Naive B cell (primary cell): ENCODE data around the gene DOCK8. TPM values are rescaled to one million over a fixed set of nuclear protein-coding genes. Genes with fewer than 3 reads are reported as not detected.

Experiments used
- ATAC-seq, 2 donors: fragments of 150-1000 bp; cut with Tn5 transposase; 2 replicates each; pipeline ENCODE4 v1.10.0; 2021; ENCODE audit warnings: low read depth in 2 of 2, mild to moderate bottlenecking in 2 of 2, moderate library complexity in 2 of 2
- DNase-seq: peaks from one replicate; pipeline ENCODE4 v3.0.0; 2022
- H3K27ac Mint-ChIP-seq, 6 donors: one replicate each; pipeline ENCODE4 v1.8.0; 2020 to 2022; ENCODE audit warnings: mild to moderate bottlenecking in 6 of 6, mixed read lengths in 6 of 6, moderate library complexity in 5 of 6, inconsistent platforms in 2 of 6
- H3K27me3 Mint-ChIP-seq, 3 donors: one replicate each; pipeline ENCODE4 v1.8.0; 2021 to 2022; ENCODE audit warnings: mixed read lengths in 3 of 3, mild to moderate bottlenecking in 1 of 3
- H3K36me3 Mint-ChIP-seq, 2 donors: one replicate each; pipeline ENCODE4 v1.8.0; 2020 to 2022; ENCODE audit warnings: mixed read lengths in 2 of 2, inconsistent platforms in 1 of 2, mild to moderate bottlenecking in 1 of 2
- H3K4me1 Mint-ChIP-seq, 3 donors: one replicate each; pipeline ENCODE4 v1.8.0; 2020 to 2022; ENCODE audit warnings: mixed read lengths in 3 of 3, inconsistent platforms in 1 of 3, mild to moderate bottlenecking in 1 of 3, moderate library complexity in 1 of 3
- H3K4me3 Mint-ChIP-seq, 8 donors: one replicate each; pipeline ENCODE4 v1.8.0; 2020 to 2022; ENCODE audit warnings: mild to moderate bottlenecking in 8 of 8, mixed read lengths in 8 of 8, moderate library complexity in 8 of 8, inconsistent platforms in 2 of 8
- H3K9me3 Mint-ChIP-seq, 7 donors: one replicate each; pipeline ENCODE4 v1.8.0; 2020 to 2022; ENCODE audit warnings: mixed read lengths in 7 of 7, mild to moderate bottlenecking in 5 of 7, inconsistent platforms in 2 of 7, moderate library complexity in 1 of 7
- polyA plus RNA-seq, 6 donors: library from polyadenylated mRNA; unstranded; fragments of 300-500 nt; fragmentation: Illumina TruSeq; gene quantifications; one replicate each; pipeline ENCODE4 v1.2.3, GENCODE V29; 2021; ENCODE audit warnings: low read depth in 6 of 6

The DOCK8 gene
- polyA plus RNA-seq, 6 donors from 2014 or later = 15.3 to 109 (median 76.5) TPM

DNA sequence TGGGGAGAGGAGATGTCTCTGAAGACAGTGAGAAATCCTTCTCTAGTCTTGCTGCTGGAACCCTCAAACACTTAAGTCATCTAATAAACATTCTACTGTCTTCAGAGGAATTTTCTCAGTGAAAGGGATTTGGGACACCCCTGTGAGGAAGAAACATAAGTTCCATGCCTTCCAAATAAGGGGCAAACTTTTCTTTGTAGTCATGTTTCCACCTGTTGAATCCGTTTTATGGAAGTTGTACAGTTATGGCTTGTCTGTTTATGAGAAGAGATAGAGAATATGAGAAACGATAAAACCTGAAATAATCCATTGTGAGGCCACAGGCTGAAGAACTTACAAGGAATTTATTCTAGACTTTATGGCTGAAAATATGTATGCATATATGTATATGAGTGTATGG lies 49.6 kb downstream of the DOCK8 start:
- DNase-seq (no peak), ATAC-seq (no peak)
- H3K27me3 Mint-ChIP-seq = no peaks in the 10 kb centered on the region
- peaks cover 0 to under 1% (median 0%) of the 10 kb centered on the region in 7 donors for H3K9me3 Mint-ChIP-seq
- no peak overlapping the region for H3K27ac Mint-ChIP-seq
- no peak overlapping the region for H3K4me3 Mint-ChIP-seq
- peaks cover 0 to 8% of the 10 kb centered on the region in 2 donors for H3K36me3 Mint-ChIP-seq
- H3K4me1 Mint-ChIP-seq = peaks cover 5 to 10% (median 7%) of the 10 kb centered on the region in 3 donors

DNA sequence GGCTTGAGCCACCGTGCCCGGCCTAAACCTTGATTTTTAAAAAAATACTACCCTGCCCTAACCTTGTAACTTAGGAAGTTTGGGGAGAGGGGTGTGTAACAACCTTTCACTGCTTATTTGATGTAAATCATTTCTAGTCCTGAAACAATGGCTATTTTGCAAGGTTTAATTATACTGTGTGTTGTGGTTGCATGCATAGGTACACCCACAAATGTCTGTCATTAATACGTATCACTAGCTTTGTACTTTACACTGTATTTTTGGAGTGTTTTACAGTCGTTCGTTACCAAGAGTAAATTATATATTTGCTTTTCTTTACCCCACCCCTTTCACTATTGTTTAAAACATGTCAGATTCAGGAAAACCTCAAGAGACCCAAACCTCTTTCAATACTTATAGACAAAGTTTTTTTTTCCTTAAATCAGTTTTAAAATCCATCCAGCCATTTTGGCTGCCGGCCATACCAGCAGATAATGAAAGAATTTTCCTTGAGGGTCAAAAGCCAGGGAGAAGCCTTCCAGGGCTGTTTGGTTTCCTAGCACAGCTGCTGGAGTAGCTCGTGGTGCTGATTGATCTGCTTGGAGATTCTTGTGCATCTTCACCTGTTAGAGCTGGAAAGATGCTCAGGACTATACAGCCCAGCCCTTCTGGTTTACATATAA lies 50.7 kb downstream of the DOCK8 start:
- Mint-ChIP-seq H3K36me3 (peaks cover 0 to 8% of the 10 kb centered on the region in 2 donors), H3K4me3 (no peak overlapping the region), H3K4me1 (peaks cover 8 to 12% (median 10%) of the 10 kb centered on the region in 3 donors), H3K9me3 (peaks cover 0 to 2% (median 0%) of the 10 kb centered on the region in 7 donors), H3K27ac (no peak overlapping the region), H3K27me3 (no peaks in the 10 kb centered on the region)
- DNase-seq (no peak), ATAC-seq (no peak)

DNA sequence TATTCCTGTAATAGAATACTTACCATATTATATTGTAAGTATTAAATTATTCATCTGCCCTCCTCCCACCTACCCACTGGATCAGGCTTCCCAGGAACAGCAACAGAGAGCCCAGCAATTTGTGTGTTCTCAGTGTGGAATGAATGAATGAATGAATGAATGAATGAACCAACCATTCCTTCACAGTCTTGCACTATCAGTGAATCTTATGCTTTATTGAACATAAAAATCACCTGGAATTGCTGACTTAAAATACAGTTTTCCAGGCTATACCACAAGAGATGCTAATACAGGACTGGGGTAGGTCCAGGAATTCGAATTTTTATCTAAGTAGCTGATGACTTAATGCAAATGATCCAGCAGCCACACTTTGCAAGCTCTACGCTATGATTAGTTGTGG lies 51.6 kb downstream of the DOCK8 start:
- Mint-ChIP-seq H3K4me1 (peaks cover 10 to 13% (median 12%) of the 10 kb centered on the region in 3 donors), H3K4me3 (no peak overlapping the region), H3K36me3 (peaks cover 0 to 8% of the 10 kb centered on the region in 2 donors), H3K27ac (no peak overlapping the region), H3K27me3 (no peaks in the 10 kb centered on the region), H3K9me3 (peaks cover 0 to 2% (median 0%) of the 10 kb centered on the region in 7 donors)
- DNase-seq (no peak), ATAC-seq (no peak)

DNA sequence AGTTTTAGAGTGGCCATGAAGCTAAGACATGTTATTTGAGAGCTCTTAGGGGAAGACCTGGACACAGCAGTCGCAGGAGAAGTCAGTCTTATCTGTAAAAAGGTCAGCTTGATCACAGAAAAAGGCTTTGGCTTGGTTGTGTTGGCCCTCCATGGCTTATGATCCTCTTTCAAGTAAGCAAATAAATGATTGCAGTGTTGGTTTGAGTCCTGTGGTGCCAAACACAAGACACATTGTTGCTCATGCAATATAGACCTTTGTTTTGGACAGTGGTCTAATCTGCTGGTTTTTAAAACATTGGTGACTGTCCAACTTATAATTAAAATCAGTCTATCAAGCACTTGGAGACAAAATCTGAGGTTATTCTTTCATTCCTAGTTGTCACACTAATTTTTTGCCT lies 54.0 kb downstream of the DOCK8 start:
- no peak overlapping the region for H3K4me3 Mint-ChIP-seq
- DNase-seq (no peak), ATAC-seq (no peak)
- peaks cover 0 to 2% (median 0%) of the 10 kb centered on the region in 7 donors for H3K9me3 Mint-ChIP-seq
- H3K27me3 Mint-ChIP-seq = no peaks in the 10 kb centered on the region
- peak overlapping the region in 1 of 6 donors; percentile 41 for H3K27ac Mint-ChIP-seq
- peaks cover 23 to 34% (median 26%) of the 10 kb centered on the region in 3 donors for H3K4me1 Mint-ChIP-seq
- peaks cover 0 to 7% of the 10 kb centered on the region in 2 donors for H3K36me3 Mint-ChIP-seq

DNA sequence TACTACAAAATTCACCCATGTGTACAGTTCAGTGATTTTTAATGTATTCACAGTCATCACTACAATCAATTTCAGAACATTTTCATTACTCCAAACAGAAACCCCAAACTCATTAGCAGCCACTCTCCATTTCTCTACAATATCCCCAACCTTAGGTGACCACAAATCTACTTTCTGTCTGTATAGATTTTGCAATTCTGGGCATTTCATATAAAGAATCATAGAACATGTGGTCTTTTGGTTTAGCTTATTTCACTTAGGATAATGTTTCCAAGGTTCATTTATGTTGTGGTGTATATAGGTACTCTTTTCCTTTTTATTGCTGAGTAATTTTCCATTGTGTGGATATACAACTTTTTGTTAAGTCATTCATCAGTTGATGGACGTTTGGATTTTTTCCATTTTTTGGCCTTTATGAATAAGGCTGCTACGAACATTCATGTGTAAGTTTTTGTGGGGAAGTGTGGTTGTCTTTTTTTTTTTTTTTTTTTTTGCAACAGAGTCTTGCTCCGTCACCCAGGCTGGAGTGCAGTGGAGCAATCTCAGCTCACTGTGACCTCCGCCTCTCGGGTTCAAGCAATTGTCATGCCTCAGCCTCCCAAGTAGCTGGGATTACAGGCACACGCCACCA lies 54.5 kb downstream of the DOCK8 start:
- no peak overlapping the region for H3K4me3 Mint-ChIP-seq
- ATAC-seq = no peak

DNA sequence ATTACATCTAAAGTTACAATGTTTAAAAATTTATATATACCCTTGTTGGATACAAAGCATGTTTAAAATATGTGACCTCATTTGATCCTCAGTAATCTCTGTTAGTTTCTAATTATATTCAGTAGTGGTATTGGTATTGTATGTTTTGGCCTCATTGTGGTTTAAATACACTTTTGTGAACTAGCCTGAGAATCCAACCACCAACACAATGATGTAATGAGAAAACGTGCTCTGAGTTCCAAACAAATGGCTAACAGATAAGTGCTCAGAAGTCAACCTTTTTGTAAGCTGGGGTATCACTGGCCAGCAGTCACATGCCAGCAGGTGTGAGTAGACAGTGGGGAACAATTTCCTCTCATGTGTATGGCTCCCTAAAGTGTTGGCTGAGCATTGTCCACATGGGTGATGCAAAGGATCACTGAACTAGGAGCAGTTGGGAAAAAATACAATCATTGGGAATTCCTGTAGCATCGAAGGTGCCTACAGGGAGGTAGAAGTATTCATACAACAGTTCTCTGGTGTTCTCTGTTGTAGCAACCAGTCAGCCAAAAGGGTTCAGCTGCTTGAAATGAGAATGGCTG lies 56.1 kb downstream of the DOCK8 start:
- DNase-seq (no peak), ATAC-seq (no peak)
- H3K27ac Mint-ChIP-seq = peak overlapping the region in 1 of 6 donors; percentile 42
- no peaks in the 10 kb centered on the region for H3K27me3 Mint-ChIP-seq
- no peak overlapping the region for H3K4me3 Mint-ChIP-seq
- peaks cover 0 to 2% (median 0%) of the 10 kb centered on the region in 7 donors for H3K9me3 Mint-ChIP-seq
- H3K4me1 Mint-ChIP-seq = peaks cover 35 to 51% (median 42%) of the 10 kb centered on the region in 3 donors
- peaks cover 5 to 8% of the 10 kb centered on the region in 2 donors for H3K36me3 Mint-ChIP-seq

More for the DNA sequence above, 54.5 kb downstream of the DOCK8 start:
- Mint-ChIP-seq H3K9me3 (peaks cover 0 to 2% (median 0%) of the 10 kb centered on the region in 7 donors), H3K27ac (peak overlapping the region in 1 of 6 donors; percentile 41), H3K36me3 (peaks cover 0 to 1% of the 10 kb centered on the region in 2 donors), H3K4me1 (peaks cover 26 to 39% (median 29%) of the 10 kb centered on the region in 3 donors), H3K27me3 (no peaks in the 10 kb centered on the region)
- DNase-seq = no peak

DNA sequence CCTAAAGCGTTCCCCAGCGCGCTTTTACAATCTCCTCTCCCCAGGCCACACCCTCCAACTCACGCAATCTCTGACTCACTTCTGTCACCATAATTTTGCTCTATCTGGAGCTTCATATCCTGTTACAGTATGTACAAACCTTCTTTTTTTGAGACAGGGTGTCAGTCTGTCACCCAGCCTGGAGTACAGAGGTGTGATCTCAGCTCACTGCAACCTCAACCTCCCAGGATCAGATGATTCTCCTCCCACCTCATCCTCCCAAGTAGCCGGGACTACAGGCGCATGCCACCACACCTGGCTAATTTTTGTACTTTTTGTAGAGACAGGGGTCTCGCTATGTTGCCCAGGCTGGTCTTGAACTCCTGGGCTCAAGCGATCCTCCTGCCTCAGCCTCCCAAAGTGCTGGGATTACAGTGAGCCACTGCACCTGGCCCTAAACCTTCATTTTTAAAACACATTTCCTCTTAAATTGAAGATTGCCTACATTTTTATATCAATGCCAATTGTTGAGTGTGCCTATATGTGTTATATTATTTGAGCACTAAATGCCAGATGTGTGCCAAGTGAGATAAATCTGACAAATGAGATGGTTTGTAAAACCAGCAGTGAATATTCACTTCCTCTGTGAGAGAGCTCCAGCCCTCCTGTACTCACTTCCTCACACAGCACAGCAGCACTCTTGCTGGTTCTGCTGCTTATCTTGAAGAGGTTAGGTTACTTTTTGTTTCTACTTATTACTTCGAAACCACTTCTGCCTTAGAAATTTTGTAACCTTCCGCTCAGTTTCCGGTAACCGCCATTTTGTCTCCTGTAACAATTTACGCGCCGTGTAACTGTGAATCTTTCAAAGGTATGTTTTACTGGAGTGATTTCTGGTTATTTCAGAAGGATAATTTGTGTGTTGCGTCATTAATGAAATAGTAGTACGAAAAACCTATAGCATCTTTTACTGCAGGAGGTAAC lies 57.9 kb downstream of the DOCK8 start:
- H3K27ac Mint-ChIP-seq = peak overlapping the region in 5 of 6 donors; percentile 94 to 98 (median 96)
- ATAC-seq (peak; percentile 95 to 96), DNase-seq (peak; percentile 83)
- peaks cover 35 to 47% (median 46%) of the 10 kb centered on the region in 3 donors for H3K4me1 Mint-ChIP-seq
- peak overlapping the region; percentile 87 to 97 (median 92) for H3K4me3 Mint-ChIP-seq
- H3K36me3 Mint-ChIP-seq = peaks cover 8 to 10% of the 10 kb centered on the region in 2 donors
- H3K27me3 Mint-ChIP-seq = no peaks in the 10 kb centered on the region
- peaks cover 0 to 2% (median 0%) of the 10 kb centered on the region in 7 donors for H3K9me3 Mint-ChIP-seq

DNA sequence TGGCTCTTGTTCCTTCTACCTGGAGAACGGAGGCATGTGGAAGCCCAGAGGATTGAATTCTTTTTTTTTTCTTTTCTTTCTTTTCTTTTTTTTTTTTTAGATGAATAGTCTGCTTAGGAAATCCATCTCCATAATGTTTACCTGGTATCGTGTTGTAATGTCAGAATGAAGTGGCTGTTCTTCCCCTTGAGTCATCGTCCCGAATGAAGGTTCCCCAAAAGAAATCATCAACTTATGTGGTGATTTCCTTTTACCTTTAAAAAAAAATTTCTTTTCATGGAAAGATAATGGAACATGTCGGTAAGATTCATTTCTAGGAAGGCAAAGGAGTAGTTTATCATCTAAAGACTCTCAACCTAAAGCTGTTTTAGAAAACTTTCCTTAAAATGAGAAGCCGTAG lies 59.7 kb downstream of the DOCK8 start:
- Mint-ChIP-seq H3K4me3 (peak overlapping the region; percentile 83 to 97 (median 92)), H3K4me1 (peaks cover 26 to 46% (median 41%) of the 10 kb centered on the region in 3 donors), H3K27ac (peak overlapping the region in 5 of 6 donors; percentile 92 to 96 (median 95)), H3K36me3 (peaks cover 8 to 10% of the 10 kb centered on the region in 2 donors), H3K9me3 (no peaks in the 10 kb centered on the region), H3K27me3 (no peaks in the 10 kb centered on the region)
- DNase-seq (no peak), ATAC-seq (no peak)

DNA sequence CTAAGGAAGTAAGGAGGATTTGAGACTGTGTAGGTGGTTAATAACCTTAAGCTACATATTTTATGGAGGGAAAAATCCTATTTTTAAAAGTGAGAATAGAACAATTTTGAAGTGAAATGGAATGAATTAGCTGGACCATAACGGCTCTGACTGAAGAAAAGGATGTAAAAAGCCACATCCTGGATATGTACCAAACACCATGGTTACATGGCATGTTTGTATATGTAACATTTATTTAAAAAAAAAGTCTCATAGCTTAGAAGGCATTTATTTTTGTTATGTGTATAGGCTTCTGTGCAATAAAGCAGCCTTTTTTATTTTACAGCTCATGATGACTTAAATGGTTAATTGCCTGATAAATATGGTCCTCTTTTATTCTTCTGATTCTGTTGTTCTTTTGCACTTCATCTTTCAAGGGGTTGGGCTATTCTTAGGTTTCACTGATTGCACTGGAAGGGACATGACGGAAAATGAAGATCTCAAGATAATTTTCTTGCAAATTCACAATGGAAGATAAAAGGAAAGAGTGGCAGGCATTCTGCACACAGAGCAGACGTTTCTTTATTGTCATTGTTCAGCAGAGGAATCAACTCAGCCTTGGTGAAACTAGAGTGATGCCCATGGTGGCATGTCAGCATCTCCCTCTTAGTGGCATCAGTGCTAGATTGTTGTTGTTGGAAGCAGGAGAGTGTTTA lies 63.1 kb downstream of the DOCK8 start:
- H3K4me1 Mint-ChIP-seq = peaks cover 28 to 44% (median 42%) of the 10 kb centered on the region in 3 donors
- no peaks in the 10 kb centered on the region for H3K9me3 Mint-ChIP-seq
- ATAC-seq (peak; percentile 59 to 64), DNase-seq (peak; percentile 62)
- H3K27me3 Mint-ChIP-seq = no peaks in the 10 kb centered on the region
- peaks cover 8 to 10% of the 10 kb centered on the region in 2 donors for H3K36me3 Mint-ChIP-seq
- no peak overlapping the region for H3K27ac Mint-ChIP-seq
- no peak overlapping the region for H3K4me3 Mint-ChIP-seq

DNA sequence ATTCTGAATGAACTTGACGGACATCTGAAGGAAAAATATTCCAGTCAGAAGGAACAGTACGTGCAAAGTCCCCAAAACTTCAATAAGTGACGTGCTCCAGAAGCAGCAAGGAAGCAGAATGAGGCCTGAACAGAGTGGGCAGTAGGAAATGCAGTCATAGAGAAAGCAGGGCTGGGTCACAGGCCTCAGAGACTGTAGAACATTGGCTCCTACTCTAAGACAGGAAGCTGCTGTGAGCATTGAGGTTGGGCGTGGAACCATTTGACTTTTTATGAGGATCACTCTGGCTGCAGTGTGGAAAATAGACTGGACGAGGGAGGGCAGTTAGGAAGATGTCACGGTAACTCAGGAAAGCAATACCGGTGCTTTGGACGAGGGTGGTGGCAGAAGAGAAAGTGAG lies 64.0 kb downstream of the DOCK8 start:
- Mint-ChIP-seq H3K27me3 (no peaks in the 10 kb centered on the region), H3K9me3 (no peaks in the 10 kb centered on the region), H3K27ac (no peak overlapping the region), H3K4me3 (no peak overlapping the region), H3K4me1 (peaks cover 30 to 47% (median 46%) of the 10 kb centered on the region in 3 donors), H3K36me3 (peaks cover 8 to 10% of the 10 kb centered on the region in 2 donors)
- ATAC-seq (no peak), DNase-seq (no peak)

DNA sequence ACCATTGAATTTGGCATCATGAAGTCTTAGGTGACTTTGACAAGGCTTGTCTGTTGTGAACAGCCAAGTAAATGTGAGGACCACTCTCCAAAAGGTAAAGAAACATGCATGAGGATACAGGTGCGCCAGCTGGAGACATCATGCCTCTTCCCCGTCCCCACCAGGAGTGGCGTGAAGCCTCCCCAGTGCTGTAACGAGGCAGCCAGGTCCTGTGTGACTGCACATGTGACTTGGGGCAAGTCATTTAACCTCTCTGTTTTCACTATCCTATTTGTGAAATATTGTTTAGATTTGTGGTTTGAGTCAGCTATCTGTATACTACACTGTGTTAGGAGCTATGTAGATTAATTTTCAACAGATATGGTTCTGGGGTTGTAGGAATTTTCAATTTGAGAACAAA lies 65.0 kb downstream of the DOCK8 start:
- no peaks in the 10 kb centered on the region for H3K9me3 Mint-ChIP-seq
- peaks cover 13 to 15% of the 10 kb centered on the region in 2 donors for H3K36me3 Mint-ChIP-seq
- peaks cover 32 to 46% (median 44%) of the 10 kb centered on the region in 3 donors for H3K4me1 Mint-ChIP-seq
- H3K27me3 Mint-ChIP-seq = no peaks in the 10 kb centered on the region
- H3K4me3 Mint-ChIP-seq = peak overlapping the region in 1 of 8 donors; percentile 44
- H3K27ac Mint-ChIP-seq = peak overlapping the region in 1 of 6 donors; percentile 83
- DNase-seq = no peak
- ATAC-seq = no peak
